ENCODE measurements around the gene SLC13A2. TPM values are rescaled to one million over a fixed set of nuclear protein-coding genes. Genes with fewer than 3 reads are reported as not detected.
A peak's percentile ranks its signal among the peaks of the same experiment; 100 is the strongest.

SLC13A2 gene
- total and polyA plus RNA-seq, 2 of the 4 experiments (the other 2 are of a cell fraction), result not detected

DNA sequence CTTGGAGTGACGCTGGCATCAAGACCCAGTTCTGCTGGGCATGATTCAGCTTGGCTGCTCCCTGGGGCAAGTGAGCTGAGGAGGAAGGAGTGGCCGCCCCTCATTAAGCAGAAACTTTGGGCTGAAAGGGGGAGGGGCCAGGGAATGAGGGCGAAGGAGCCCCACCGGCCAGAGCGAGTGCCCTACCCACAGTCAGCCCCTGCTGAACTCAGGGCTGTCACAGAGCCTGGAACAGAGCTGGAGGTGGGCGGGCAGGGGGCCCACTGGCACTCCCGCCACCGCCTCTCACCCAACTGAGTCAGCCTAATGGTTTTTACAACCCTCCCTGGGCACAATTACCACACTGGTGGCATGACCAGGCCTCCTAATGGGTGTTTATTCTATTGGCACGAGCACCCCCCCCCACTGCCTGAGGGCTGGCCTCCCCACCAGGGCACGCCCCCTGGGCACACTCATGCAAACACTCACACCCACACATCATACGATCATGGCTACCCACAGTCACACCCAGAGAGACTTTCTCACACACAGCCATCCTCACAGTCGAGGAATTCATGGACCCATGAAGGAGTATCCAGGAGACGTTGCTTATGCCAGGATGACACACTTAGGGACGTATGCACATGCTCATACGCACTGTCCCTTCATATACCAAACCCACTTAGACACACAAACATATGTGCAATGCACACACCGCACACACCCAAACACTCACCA, 59.8 kb downstream of the SLC13A2 start:
- ATAC-seq (ENCODE audit: low read depth) (peak; percentile 16), DNase-seq (no peak)
- peaks cover 13% of the 10 kb centered on the region for H3K4me1 ChIP-seq (ENCODE audit: control insufficient read depth, insufficient read depth, low read length)
- WGBS, 2 experiments (ENCODE audit: extremely low coverage in 2 of 2, insufficient read length in 1 of 2), result 57 to 100% methylated on average over 1 to 4 of the region's 16 CpGs
- TF ChIP-seq MXI1 (IDR thresholded peaks at IDR 0.05; ENCODE audit: borderline replicate concordance, low read depth, low read length), result no peak
- no peak for TF ChIP-seq RAD21 (IDR thresholded peaks at IDR 0.05; ENCODE audit: low read length)
- TF ChIP-seq CEBPB (IDR thresholded peaks at IDR 0.05; ENCODE audit: low read depth, low read length), result no peak
- TF ChIP-seq POLR2A (IDR thresholded peaks at IDR 0.05; ENCODE audit: low read depth, low read length), result no peak
- no peak for TF ChIP-seq MAZ (IDR thresholded peaks at IDR 0.05; ENCODE audit: borderline replicate concordance, low read depth, low read length)
- TF ChIP-seq RCOR1 (IDR thresholded peaks at IDR 0.05; ENCODE audit: insufficient replicate concordance, low read length), result no peak
- no peak for TF ChIP-seq FOS (IDR thresholded peaks at IDR 0.05; ENCODE audit: low read depth, low read length)
- TF ChIP-seq, protein P1, sequence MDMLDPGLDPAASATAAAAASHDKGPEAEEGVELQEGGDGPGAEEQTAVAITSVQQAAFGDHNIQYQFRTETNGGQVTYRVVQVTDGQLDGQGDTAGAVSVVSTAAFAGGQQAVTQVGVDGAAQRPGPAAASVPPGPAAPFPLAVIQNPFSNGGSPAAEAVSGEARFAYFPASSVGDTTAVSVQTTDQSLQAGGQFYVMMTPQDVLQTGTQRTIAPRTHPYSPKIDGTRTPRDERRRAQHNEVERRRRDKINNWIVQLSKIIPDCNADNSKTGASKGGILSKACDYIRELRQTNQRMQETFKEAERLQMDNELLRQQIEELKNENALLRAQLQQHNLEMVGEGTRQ (IDR thresholded peaks at IDR 0.05; ENCODE audit: low read depth, low read length), result no peak
- TF ChIP-seq SMC3 (IDR thresholded peaks at IDR 0.05; ENCODE audit: low read depth, low read length), result no peak
- TF ChIP-seq CHD1 (IDR thresholded peaks at IDR 0.05; ENCODE audit: low read depth, low read length), result no peak
- TF ChIP-seq BHLHE40 (IDR thresholded peaks at IDR 0.05; ENCODE audit: low read depth, low read length), result no peak
- TF ChIP-seq, protein P2, sequence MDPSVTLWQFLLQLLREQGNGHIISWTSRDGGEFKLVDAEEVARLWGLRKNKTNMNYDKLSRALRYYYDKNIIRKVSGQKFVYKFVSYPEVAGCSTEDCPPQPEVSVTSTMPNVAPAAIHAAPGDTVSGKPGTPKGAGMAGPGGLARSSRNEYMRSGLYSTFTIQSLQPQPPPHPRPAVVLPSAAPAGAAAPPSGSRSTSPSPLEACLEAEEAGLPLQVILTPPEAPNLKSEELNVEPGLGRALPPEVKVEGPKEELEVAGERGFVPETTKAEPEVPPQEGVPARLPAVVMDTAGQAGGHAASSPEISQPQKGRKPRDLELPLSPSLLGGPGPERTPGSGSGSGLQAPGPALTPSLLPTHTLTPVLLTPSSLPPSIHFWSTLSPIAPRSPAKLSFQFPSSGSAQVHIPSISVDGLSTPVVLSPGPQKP (IDR thresholded peaks at IDR 0.05; ENCODE audit: borderline replicate concordance, low read depth, low read length), result no peak
- TF ChIP-seq, protein P3, sequence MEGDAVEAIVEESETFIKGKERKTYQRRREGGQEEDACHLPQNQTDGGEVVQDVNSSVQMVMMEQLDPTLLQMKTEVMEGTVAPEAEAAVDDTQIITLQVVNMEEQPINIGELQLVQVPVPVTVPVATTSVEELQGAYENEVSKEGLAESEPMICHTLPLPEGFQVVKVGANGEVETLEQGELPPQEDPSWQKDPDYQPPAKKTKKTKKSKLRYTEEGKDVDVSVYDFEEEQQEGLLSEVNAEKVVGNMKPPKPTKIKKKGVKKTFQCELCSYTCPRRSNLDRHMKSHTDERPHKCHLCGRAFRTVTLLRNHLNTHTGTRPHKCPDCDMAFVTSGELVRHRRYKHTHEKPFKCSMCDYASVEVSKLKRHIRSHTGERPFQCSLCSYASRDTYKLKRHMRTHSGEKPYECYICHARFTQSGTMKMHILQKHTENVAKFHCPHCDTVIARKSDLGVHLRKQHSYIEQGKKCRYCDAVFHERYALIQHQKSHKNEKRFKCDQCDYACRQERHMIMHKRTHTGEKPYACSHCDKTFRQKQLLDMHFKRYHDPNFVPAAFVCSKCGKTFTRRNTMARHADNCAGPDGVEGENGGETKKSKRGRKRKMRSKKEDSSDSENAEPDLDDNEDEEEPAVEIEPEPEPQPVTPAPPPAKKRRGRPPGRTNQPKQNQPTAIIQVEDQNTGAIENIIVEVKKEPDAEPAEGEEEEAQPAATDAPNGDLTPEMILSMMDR (conservative IDR thresholded peaks at IDR 0.05; ENCODE audit: low read depth, low read length), result no peak
- no peak for TF ChIP-seq RFX5 (IDR thresholded peaks at IDR 0.05; ENCODE audit: low read depth, low read length)
- no peak for TF ChIP-seq NFE2L2 (IDR thresholded peaks at IDR 0.05; ENCODE audit: low read depth, low read length)
- no peak for TF ChIP-seq MAFK (IDR thresholded peaks at IDR 0.05; ENCODE audit: low read depth, low read length)
- BruUV-seq (replicated peaks), result no TSS peak
- H2BK120ac ChIP-seq (ENCODE audit: low read depth, low read length), result no peak overlapping the region
- dilution Hi-C loops (cut with HindIII; ENCODE audit: low sequenced_read_pairs, unreplicated experiment) (no loop called here), intact Hi-C loops (cut with micrococcal nuclease) (no loop called here), in situ Hi-C loops (cut with MboI; ENCODE audit: low sequenced_read_pairs) (no loop called here)
- H4K91ac ChIP-seq (ENCODE audit: insufficient read depth, low read depth, low read length), result no peak overlapping the region
- no peaks in the 10 kb centered on the region for H3K79me1 ChIP-seq (ENCODE audit: low read depth in 1 of 2, low read length in 2 of 2)
- H3K14ac ChIP-seq (replicated peaks; ENCODE audit: low read depth, low read length), result no peak overlapping the region
- H2BK5ac ChIP-seq (ENCODE audit: low read depth, low read length, poor library complexity, severe bottlenecking), result no peak overlapping the region
- no peak overlapping the region for H3K4me2 ChIP-seq (ENCODE audit: low read depth, low read length)
- H4K8ac ChIP-seq (ENCODE audit: low read depth in 2 of 2, low read length in 2 of 2), result no peak overlapping the region
- H3K23ac ChIP-seq (ENCODE audit: low read depth, low read length), result no peak overlapping the region
- no peak overlapping the region for H2AFZ ChIP-seq (replicated peaks; ENCODE audit: low read length, poor library complexity)
- no peaks in the 10 kb centered on the region for H3K9me3 ChIP-seq (ENCODE audit: control insufficient read depth, insufficient read depth, low read length)
- CTCF ChIA-PET, result interaction anchor here (1.5 kb wide), 1 partner anchor 38 kb away, joined by 4 read pairs; no protein-coding TSS in a partner anchor
- H3K18ac ChIP-seq (ENCODE audit: low read depth, low read length), result no peak overlapping the region
- H2AK9ac ChIP-seq (replicated peaks; ENCODE audit: low read depth, low read length, poor library complexity), result no peak overlapping the region
- no peak overlapping the region for H3K4ac ChIP-seq (ENCODE audit: low read depth, low read length)
- H3K27me3 ChIP-seq (ENCODE audit: control insufficient read depth, insufficient read depth, low read length), result peaks cover 35% of the 10 kb centered on the region
- H3K9ac ChIP-seq (ENCODE audit: low read depth, low read length), result no peak overlapping the region
- H3K27ac ChIP-seq (ENCODE audit: insufficient read depth, low read length), result no peak overlapping the region
- no peaks in the 10 kb centered on the region for H3K36me3 ChIP-seq (ENCODE audit: control insufficient read depth, insufficient read depth, low read length)
- no peak overlapping the region for H3K4me3 ChIP-seq (ENCODE audit: insufficient read depth, low read depth, low read length)
- no peak overlapping the region for H2AK5ac ChIP-seq (ENCODE audit: low read depth, low read length)
- H3K9me1 ChIP-seq (ENCODE audit: insufficient read depth, low read length), result peaks cover 7% of the 10 kb centered on the region
- H4K5ac ChIP-seq (ENCODE audit: low read depth, low read length), result no peak overlapping the region
- POLR2A ChIA-PET (ENCODE audit: unreplicated experiment), result no interaction called here
- H2BK15ac ChIP-seq (ENCODE audit: low read depth, low read length), result no peak overlapping the region
- no peak overlapping the region for H3K56ac ChIP-seq (ENCODE audit: extremely low read depth, insufficient read depth, low read length)
- no peak overlapping the region for H2BK20ac ChIP-seq (ENCODE audit: low read depth, low read length)
- no peaks in the 10 kb centered on the region for H4K20me1 ChIP-seq (ENCODE audit: insufficient read depth, low read length)
